Fibroblast of mammary gland (primary cell): ENCODE measurements around the gene PALLD.

Experiments used
- DNase-seq: peaks from one replicate; pipeline ENCODE4 v3.0.0-alpha.2; 2010; ENCODE audit warnings: low read depth
- H3K4me3 ChIP-seq: 2 replicates; pipeline ENCODE4 v1.5.1; 2011; ENCODE audit warnings: low read depth, mild to moderate bottlenecking, low read length, moderate library complexity; ENCODE audit not compliant: control insufficient read depth
- TF ChIP-seq, protein P1 (sequence below): conservative IDR thresholded peaks from 2 replicates; pipeline ENCODE4 v1.5.1; 2011; ENCODE audit warnings: low read depth, low read length, inconsistent platforms; ENCODE audit not compliant: control insufficient read depth, insufficient read depth

The PALLD gene

DNA sequence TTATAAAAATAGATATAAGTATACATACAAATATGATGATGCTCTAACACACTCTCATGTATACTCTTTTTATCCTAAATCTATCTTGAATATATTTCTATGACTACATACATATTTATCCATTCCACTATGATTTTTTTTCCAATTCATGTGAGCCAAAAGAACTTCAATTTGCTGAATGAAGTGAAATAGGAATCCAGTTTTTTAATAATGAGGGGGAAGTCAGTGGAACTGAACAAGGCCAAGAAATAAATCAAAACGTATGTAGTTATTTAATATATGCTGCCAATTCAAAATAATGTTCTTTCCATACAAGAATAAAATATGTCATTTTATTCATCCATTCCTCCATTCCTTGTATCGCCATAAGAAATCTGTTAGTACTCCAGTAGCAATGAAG, 6.1 kb upstream of the PALLD start:
- DNase-seq = no peak
- no peak overlapping the region for H3K4me3 ChIP-seq
- TF ChIP-seq, protein P1, sequence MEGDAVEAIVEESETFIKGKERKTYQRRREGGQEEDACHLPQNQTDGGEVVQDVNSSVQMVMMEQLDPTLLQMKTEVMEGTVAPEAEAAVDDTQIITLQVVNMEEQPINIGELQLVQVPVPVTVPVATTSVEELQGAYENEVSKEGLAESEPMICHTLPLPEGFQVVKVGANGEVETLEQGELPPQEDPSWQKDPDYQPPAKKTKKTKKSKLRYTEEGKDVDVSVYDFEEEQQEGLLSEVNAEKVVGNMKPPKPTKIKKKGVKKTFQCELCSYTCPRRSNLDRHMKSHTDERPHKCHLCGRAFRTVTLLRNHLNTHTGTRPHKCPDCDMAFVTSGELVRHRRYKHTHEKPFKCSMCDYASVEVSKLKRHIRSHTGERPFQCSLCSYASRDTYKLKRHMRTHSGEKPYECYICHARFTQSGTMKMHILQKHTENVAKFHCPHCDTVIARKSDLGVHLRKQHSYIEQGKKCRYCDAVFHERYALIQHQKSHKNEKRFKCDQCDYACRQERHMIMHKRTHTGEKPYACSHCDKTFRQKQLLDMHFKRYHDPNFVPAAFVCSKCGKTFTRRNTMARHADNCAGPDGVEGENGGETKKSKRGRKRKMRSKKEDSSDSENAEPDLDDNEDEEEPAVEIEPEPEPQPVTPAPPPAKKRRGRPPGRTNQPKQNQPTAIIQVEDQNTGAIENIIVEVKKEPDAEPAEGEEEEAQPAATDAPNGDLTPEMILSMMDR = no peak

GRCh38 chr4:168491563-168491962, 5.3 kb upstream of the PALLD start:
- TF ChIP-seq, protein P1 = no peak
- no peak overlapping the region for H3K4me3 ChIP-seq
- DNase-seq = no peak

DNA sequence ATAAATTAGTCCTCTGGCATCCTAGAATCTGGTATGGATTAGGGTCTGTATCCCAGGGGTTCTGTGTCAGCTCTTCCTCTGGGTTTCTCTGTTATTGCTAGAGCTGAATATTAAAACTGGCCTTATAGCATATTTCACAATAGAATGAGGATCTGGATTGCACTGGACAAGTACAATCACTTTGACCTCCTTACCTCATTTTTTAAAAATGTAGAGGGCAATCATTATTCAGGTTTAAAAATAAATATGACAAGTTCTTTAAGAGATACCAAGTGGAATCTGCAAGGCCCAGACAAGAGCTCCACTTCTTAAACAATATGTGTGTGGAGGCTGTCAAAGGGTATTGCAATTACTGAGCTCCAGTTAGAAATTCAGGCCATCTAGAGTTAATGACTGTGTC, 1.4 kb downstream of the PALLD start:
- TF ChIP-seq, protein P1 = no peak
- peak; percentile 53 for DNase-seq
- no peak overlapping the region for H3K4me3 ChIP-seq

GRCh38 chr4:168499241-168499640, 2.4 kb downstream of the PALLD start:
- H3K4me3 ChIP-seq = no peak overlapping the region
- no peak for DNase-seq
- TF ChIP-seq, protein P1 = no peak

GRCh38 chr4:168501407-168501806, 4.6 kb downstream of the PALLD start:
- TF ChIP-seq, protein P1 = no peak
- no peak overlapping the region for H3K4me3 ChIP-seq
- DNase-seq = no peak

DNA sequence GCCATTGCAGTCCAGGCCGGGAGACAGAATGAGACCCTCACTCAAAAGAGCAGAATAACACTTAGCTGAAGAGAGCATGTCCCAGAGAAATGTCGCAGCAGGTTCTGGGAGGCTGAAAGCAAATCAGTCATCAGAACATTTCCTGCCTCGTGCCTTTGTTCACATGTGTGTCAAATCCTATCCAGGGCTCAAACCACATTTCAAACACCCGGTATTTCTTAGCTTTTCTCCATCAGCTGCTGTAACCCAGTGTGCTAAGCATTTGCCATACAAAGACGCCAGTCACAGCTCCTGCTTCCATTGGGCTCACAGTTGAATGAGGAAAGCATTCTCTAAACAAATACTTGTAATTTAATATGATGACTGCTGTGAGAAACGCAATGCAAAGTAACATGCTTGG, 6.0 kb downstream of the PALLD start:
- H3K4me3 ChIP-seq = no peak overlapping the region
- TF ChIP-seq, protein P1 = no peak
- no peak for DNase-seq
